Left ventricle myocardium inferior (tissue), 1 donor: ENCODE measurements around the gene RIBC2. TPM values are rescaled to one million over a fixed set of nuclear protein-coding genes. Genes with fewer than 3 reads are reported as not detected.

Experiments used
- DNase-seq: peaks from one replicate; pipeline ENCODE4 v3.0.0-alpha.2; 2020
- H3K27ac ChIP-seq: fragments of 200-600 bp; replicated peaks from 2 replicates; pipeline ENCODE4 v1.8.0; 2021
- H3K27me3 ChIP-seq: fragments of 200-600 bp; 2 replicates; pipeline ENCODE4 v1.8.0; 2021; ENCODE audit warnings: low read depth
- H3K36me3 ChIP-seq: fragments of 200-600 bp; 2 replicates; pipeline ENCODE4 v1.8.0; 2021
- H3K4me1 ChIP-seq: fragments of 200-600 bp; 2 replicates; pipeline ENCODE4 v1.8.0; 2021
- H3K4me3 ChIP-seq: fragments of 200-600 bp; 2 replicates; pipeline ENCODE4 v1.8.0; 2021; ENCODE audit warnings: mild to moderate bottlenecking, moderate library complexity
- H3K9me3 ChIP-seq: fragments of 200-600 bp; replicated peaks from 2 replicates; pipeline ENCODE4 v1.8.0; 2021
- CTCF ChIP-seq: fragments of 200-600 bp; IDR thresholded peaks from 2 replicates; pipeline ENCODE4 v1.8.0; 2021; ENCODE audit warnings: antibody characterized with exemption, mild to moderate bottlenecking, borderline replicate concordance
- intact Hi-C: fragments of 100-400 bp; cut with micrococcal nuclease; formaldehyde crosslinking; loops from one replicate; pipeline ENCODE4 v1.11.0; 2022
- total RNA-seq: library from RNA; stranded (reverse); fragmentation: NEBNext Ultra II Directional; extraction: Animal tissue kit (Norgen Biotek cat#: 25700); gene quantifications from one replicate; pipeline ENCODE4 v1.2.1, GENCODE V29; 2021
- donor health status: DM: no; HTN: yes; CAD: no; lungs with severe emphysema.

RIBC2 gene
- total RNA-seq, 1 donor from 2014 or later, result not detected

- Histone ChIP-seq H3K36me3 (no peaks in the 10 kb centered on the region), H3K27ac (no peak overlapping the region), H3K4me1 (peaks cover 1% of the 10 kb centered on the region), H3K9me3 (no peaks in the 10 kb centered on the region), H3K4me3 (no peak overlapping the region), H3K27me3 (peaks cover 18% of the 10 kb centered on the region)
- no peak for DNase-seq
- intact Hi-C loops, result no loop called here
- TF ChIP-seq CTCF, result no peak
These were observed 68.2 kb downstream of the RIBC2 start for GRCh38 chr22:45481661-45482060.

Other genes starting within 250 kb of the RIBC2 start
- gene NUP50, start 249.8 kb upstream of the RIBC2 start, total RNA-seq, result 12.9 TPM
- 18.6 TPM for gene KIAA0930, start 172.8 kb upstream of the RIBC2 start, total RNA-seq
- gene UPK3A, start 128.7 kb upstream of the RIBC2 start, total RNA-seq, result not detected
- 14.1 TPM for gene FAM118A, start 103.8 kb upstream of the RIBC2 start, total RNA-seq
- gene SMC1B, start 94 bp upstream of the RIBC2 start, total RNA-seq, result not detected
- 82.8 TPM for gene FBLN1, start 89.2 kb downstream of the RIBC2 start, total RNA-seq